Stimulated activated naive CD4-positive, alpha-beta T cell treated with Interleukin-2 at 50 U/mL for 16 hours (primary cell): ENCODE measurements around the gene NPDC1.

Source experiments
- DNase-seq: peaks from one replicate; lab custom pipeline; 2025; lab: John Stamatoyannopoulos, UW

The NPDC1 gene

DNA sequence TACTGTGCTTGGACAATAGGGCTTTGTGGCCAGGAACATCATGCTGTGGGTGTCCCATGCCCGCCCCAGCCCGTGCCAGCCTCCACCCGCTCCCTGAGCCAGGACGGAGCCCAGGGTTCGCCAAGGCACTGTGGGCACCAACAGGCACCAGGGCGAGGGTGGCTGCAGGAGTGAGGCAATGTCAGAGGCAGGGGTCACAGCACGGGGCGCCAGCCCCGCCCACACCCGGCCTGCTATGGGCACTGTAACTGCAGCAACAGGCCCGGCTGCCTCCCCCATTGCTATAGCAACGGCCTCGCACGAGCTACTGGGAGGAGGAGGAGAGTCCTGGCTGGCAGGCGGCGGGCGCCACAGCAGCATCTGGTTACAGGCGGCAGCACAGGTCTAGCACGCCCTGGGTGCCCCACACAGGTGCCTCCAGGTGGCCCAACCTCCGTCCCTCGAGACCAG lies 20.4 kb downstream of the NPDC1 start:
- no peak for DNase-seq

DNA sequence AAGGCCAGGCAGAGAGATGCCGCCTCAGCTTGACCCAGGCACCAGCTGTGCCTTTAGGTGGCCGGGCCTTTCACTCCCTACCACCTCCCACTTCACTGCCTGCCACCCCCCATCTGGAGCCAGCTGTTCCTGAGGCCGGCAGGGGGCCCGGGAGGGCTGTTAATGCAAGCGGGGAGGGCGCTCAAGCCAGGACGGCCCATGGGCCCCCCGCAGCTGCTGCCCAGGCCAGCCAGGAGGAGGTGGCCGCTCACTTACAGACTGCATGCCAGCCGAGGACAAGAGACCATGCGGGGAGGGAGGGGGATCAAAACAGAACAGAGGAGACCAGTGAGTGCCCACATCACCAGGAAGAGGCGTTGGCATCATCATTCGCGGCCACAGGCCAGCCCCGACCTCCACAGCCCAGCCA lies 22.4 kb downstream of the NPDC1 start:
- DNase-seq, result no peak

DNA sequence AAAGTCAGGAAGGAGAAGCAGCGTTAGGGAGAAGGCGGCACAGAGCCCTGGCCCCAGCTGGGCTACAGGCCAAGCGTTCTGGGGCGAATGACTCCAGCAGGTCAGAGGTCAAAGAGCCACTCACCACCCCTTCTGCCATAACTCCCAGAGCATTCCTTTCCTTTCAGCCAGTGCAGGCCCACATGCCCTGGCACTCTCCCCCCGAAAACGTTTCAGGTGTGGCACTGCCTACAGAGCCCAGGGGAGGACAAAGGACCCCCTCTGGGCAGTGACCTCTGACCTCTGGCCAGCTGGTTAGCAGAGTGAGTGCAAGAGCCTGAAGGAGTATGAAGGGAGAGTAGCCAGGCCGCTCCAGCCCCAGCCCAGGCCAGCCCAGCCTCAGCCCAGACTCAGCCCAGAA lies 22.8 kb downstream of the NPDC1 start:
- DNase-seq, result no peak

DNA sequence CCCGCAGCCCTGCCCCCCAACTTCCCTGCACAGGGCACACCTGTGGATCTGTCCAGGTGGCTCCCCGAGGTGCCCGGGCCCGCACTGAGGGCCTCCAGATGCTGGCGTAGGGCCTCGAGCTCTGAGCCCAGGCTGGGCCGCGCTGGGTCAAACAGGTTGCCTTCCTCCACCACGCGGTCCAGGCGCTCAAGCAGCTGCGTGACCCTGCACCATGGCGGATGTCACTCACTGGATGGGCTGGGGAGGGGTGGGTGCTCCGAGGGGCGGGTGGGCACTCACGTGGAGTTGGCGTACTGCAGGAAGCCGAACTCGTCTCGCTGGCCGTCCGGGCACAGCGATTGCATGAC lies 23.3 kb downstream of the NPDC1 start:
- no peak for DNase-seq

GRCh38 chr9:137021979-137022661 lies 23.9 kb downstream of the NPDC1 start:
- peak; percentile 79 for DNase-seq

DNA sequence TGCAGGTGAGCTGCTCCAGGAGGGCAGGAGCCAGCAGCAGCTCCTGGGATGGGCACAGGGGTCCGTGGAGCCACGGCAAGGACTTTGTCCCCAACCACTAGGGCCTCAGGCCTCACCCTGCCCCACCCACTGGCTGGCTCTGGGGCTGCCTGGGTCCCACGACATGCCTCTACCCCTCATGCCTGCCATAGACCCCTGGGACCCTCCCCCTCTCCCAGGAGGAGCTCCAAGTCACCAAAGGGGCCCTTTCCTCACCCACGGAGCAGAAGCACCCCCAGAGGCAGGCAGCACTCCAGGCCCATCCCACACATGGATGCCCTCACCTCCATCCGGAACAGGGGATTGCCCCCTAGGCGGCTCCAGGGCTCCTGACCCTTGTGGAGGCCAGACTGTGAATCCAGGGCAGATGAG lies 24.4 kb downstream of the NPDC1 start:
- no peak for DNase-seq

GRCh38 chr9:137020771-137021567 lies 25.0 kb downstream of the NPDC1 start:
- DNase-seq, result no peak

GRCh38 chr9:137019891-137020683 lies 25.9 kb downstream of the NPDC1 start:
- no peak for DNase-seq

GRCh38 chr9:137018761-137019559 lies 27.0 kb downstream of the NPDC1 start:
- no peak for DNase-seq

GRCh38 chr9:137017791-137018497 lies 28.0 kb downstream of the NPDC1 start:
- no peak for DNase-seq

- DNase-seq, result no peak
Observed at GRCh38 chr9:137017071-137017470, 28.9 kb downstream of the NPDC1 start.

DNA sequence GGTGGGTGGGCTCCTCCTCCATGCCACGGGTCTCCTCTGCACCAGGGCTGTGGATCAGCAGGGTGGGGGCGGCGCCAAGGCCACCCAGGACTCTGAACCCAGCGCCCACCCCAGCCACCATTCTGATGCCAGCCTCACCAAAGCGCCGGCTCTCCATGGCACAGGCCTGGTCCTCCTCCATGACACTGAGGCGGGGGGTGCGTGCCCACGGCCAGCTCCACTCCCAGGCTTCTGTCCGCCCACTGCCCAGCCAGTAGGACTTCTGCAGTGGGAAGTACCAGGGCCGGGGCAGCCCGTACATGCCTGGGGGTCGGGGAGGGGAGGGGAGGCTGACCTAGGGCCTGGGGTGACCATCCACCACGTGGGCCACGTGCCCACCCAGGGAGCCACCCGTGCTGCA lies 29.5 kb downstream of the NPDC1 start:
- DNase-seq, result no peak

GRCh38 chr9:137015976-137016375 lies 30.0 kb downstream of the NPDC1 start:
- DNase-seq, result no peak

- no peak for DNase-seq
Observed at GRCh38 chr9:137015540-137015930, 30.4 kb downstream of the NPDC1 start.

GRCh38 chr9:137014776-137015539 lies 31.0 kb downstream of the NPDC1 start:
- DNase-seq, result no peak

DNA sequence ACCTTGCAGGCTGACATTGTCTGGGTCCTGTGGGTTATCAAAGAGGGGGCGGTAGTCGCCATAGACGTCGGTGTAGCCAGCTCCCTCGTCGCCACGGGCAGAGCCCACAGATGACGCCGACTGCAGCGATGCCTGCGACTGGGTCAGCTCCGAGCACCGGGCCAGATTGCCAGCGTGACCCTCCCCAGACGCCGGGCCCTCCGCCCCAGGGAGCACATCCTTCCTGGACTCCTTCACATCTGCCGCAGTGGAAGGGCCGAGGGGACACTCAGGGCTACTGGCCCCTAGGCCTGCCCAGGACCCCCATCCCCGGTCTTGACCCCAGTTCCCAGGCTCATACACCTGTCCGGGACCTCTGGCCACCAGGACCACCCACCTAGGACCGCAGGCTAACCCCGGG lies 31.8 kb downstream of the NPDC1 start:
- no peak for DNase-seq

DNA sequence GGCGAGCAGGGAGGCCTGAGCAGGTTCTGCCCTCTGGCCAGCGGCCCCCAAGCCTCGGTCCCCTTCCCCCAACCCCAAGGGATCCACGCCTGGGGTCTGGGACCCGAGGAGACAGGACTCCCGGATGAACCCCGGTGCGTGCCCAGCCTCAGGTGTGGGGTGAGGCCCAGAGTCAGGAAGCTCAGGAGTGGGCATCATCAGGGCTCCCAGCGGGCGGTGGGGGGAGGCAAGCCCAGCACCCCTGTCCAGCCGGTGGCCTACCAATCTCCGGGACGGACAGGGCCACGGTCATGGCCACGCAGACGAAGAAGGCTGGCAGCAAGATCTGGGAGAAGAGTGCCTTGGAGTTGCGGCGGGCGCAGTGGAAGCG lies 32.4 kb downstream of the NPDC1 start:
- no peak for DNase-seq

DNA sequence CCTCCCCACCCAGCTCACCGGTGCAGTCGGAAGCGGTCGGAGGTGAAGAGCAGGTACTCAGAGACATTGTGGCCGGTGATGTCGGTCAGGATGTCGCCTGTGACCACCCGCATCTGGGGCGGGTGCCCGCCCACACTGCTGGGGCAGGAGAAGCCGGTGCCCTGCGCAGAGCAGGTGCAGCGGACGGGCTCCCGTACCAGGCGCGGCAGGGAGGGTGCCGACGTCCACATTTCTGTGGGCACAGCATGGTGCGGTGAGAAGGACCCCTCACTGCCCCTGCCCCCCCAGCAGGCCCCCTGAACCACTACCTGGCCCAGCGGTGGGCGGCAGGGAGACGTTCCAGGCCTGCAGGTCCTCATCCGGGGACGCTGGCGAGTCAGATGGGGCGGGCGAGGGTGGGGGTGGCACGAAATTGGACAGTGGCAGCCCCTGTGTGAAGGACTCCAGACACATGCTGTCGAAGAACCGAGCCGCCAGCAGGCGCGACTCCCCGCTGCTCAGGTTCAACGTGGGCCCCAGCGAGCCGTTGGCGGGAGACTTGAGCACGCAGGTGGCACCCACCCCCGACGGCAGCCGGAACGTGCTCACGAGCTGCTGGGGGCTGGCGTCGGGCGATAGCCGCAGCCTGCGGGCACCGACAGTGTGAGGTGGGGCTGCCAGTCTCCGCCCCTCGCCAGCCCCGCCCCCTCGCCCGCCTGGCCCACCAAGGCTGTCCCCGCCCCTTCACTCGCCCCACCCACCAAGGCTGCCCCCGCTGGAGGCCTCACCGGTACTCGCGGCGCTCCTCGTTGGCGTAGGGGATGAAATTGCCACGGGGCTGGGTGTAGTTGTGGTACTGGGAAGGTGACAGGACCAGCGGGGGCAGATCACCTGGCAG lies 33.0 kb downstream of the NPDC1 start:
- DNase-seq, result no peak

DNA sequence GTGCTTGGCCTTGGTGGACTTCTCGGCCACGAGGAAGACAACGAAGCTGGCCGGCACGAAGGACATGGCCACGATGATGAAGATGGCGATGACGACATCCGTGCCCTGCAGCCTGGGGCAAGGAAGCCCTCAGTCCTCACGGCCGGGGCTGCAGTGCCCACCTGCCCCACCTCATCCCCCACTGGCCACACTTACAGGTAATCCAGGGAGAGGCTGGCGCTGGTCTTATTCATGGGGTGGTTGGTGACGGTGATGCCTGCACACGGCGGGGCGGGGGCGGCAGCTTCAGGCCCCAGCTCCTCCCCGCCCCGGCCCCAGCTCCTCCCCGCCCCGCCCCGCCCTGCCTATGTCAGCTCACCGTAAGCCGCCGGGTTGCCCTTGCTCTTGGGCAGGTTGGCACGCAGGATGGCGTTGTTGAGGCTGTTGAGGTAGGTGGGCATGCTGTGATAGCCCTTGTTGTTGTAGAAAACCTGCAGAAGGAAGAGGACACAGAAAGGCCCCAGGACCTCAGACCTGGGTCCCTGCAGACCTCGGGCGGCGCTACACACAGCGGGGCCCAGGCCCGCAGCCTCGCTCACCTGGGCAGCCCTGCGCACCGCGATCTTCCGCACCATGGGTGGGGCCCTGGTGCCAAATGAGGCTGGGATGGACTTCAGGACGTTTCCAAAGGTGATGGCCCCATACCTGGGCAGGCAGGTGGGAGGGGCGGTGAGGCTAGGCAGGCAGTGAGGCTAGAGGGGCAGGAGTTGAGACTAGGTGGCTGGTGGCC lies 33.9 kb downstream of the NPDC1 start:
- no peak for DNase-seq
